Measurements from ENCODE around the gene HDAC8.
A peak's percentile ranks its signal among the peaks of the same experiment; 100 is the strongest.

The HDAC8 gene

DNA sequence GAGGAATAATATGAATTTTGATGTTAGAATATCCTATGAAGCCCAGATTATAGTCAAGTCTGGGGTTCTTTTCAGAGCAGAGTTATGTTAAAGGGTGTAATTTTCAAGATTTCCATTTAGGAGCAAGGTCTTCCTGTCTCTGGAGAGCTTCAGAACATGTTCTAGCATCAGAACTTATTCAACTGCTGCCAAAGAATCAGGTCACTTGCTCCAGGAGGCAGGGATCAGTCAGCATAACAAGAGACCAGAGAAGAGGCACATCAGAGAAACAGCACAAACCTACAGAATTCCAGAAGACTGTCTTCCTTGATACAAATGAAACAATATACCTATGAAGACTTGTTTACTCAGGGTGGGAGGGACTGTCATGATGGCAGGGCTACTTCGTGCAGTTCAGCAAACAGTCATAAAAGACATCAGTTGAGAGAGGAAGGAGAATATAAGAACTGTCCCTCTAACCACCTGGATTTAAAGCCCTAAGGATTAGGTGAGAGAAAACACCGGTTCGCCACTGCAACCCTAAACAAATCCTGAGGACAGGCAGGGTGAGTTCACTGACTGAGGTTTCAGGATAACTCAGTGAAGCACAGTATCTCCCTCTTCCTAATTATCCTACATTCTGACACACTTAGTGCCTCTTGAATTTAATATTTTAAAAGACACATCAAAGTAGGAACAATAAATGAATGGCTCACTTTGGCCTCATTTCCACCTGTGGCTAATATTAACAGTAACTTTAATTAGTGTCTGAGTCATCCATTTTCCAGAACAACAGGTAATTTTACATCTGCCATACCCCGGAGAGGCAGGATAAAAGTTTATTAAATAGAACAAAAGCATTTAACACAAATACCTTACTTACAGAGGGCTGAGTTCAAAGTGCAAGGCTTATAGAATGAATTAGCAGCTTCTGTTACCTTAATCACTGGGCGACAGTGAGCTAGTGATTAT, 93.0 kb downstream of the HDAC8 start:
- peaks cover 3% of the 10 kb centered on the region for H3K36me3 Mint-ChIP-seq

GRCh38 chrX:72478853-72479252, 93.8 kb downstream of the HDAC8 start:
- Mint-ChIP-seq H3K27ac (no peak overlapping the region), H3K4me3 (no peak overlapping the region), H3K9me3 (no peaks in the 10 kb centered on the region), H3K36me3 (peaks cover 3% of the 10 kb centered on the region), H3K4me1 (no peaks in the 10 kb centered on the region), H3K27me3 (no peaks in the 10 kb centered on the region)
- DNase-seq: no peak
- CTCF ChIA-PET: no interaction called here

More for the DNA sequence above, 93.0 kb downstream of the HDAC8 start:
- CTCF ChIA-PET: no interaction called here
- Mint-ChIP-seq H3K4me1 (no peaks in the 10 kb centered on the region), H3K27me3 (no peaks in the 10 kb centered on the region), H3K4me3 (no peak overlapping the region), H3K9me3 (no peaks in the 10 kb centered on the region), H3K27ac (no peak overlapping the region)
- no peak for DNase-seq

GRCh38 chrX:72478351-72478750, 94.3 kb downstream of the HDAC8 start:
- CTCF ChIA-PET: no interaction called here
- Mint-ChIP-seq H3K4me3 (no peak overlapping the region), H3K4me1 (no peaks in the 10 kb centered on the region), H3K9me3 (no peaks in the 10 kb centered on the region), H3K36me3 (peaks cover 3% of the 10 kb centered on the region), H3K27ac (no peak overlapping the region), H3K27me3 (no peaks in the 10 kb centered on the region)
- DNase-seq: no peak

GRCh38 chrX:72477781-72478181, 94.9 kb downstream of the HDAC8 start:
- Mint-ChIP-seq H3K27ac (no peak overlapping the region), H3K4me1 (no peaks in the 10 kb centered on the region), H3K9me3 (no peaks in the 10 kb centered on the region), H3K4me3 (no peak overlapping the region), H3K27me3 (no peaks in the 10 kb centered on the region), H3K36me3 (peaks cover 4% of the 10 kb centered on the region)
- DNase-seq: no peak
- CTCF ChIA-PET: no interaction called here

DNA sequence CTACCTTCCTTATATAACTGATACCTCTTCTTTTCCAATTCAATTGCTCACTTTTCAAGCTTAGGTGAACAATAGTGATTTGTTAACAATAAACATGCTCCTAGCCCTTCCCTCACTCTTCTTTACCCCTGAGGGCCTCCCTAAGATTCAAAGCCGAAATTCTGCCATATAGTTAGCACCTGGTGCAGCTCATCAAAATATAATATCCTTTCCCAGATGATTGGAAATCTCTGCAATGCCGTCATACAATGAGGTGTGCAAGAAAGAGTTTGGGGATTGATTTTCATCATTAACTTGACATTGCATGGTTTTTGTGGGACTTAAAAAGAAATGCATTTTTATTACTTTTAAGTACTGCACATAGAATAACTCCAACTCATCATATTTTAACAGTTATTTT, 95.3 kb downstream of the HDAC8 start:
- H3K27ac Mint-ChIP-seq: no peak overlapping the region
- H3K9me3 Mint-ChIP-seq: no peaks in the 10 kb centered on the region
- no peak for DNase-seq
- CTCF ChIA-PET: no interaction called here
- H3K4me1 Mint-ChIP-seq: no peaks in the 10 kb centered on the region
- no peak overlapping the region for H3K4me3 Mint-ChIP-seq
- H3K36me3 Mint-ChIP-seq: peaks cover 5% of the 10 kb centered on the region
- H3K27me3 Mint-ChIP-seq: no peaks in the 10 kb centered on the region

GRCh38 chrX:72475952-72476668, 96.5 kb downstream of the HDAC8 start:
- Mint-ChIP-seq H3K27ac (no peak overlapping the region), H3K36me3 (peaks cover 6% of the 10 kb centered on the region)

DNA sequence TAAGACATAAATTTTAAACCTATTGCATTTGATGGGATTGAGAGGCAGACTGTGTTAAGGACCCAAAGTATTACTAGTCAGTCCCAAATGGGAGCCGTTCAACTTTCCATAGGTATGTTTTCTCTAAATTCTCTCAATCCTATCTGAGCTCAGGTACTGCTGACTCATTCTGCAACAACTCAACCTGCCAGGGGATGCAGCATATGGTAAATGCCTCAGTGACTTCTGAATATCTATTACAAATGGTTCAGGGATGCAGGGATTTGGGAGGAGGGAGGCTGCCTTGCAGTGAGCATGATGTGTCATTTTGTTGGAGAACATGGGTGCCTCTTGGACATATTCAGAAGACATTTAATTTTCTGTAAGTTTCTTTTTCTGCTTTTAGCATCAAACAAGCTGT, 97.3 kb downstream of the HDAC8 start:
- CTCF ChIA-PET: no interaction called here
- Mint-ChIP-seq H3K4me3 (no peak overlapping the region), H3K36me3 (peaks cover 8% of the 10 kb centered on the region), H3K27me3 (no peaks in the 10 kb centered on the region), H3K9me3 (no peaks in the 10 kb centered on the region), H3K4me1 (no peaks in the 10 kb centered on the region), H3K27ac (no peak overlapping the region)
- no peak for DNase-seq

More at GRCh38 chrX:72475952-72476668, 96.5 kb downstream of the HDAC8 start:
- no peak overlapping the region for H3K4me3 Mint-ChIP-seq
- DNase-seq: no peak
- no peaks in the 10 kb centered on the region for H3K9me3 Mint-ChIP-seq
- H3K27me3 Mint-ChIP-seq: no peaks in the 10 kb centered on the region
- H3K4me1 Mint-ChIP-seq: no peaks in the 10 kb centered on the region
- CTCF ChIA-PET: no interaction called here

GRCh38 chrX:72470532-72471223, 102.0 kb downstream of the HDAC8 start:
- no peak overlapping the region for H3K4me3 Mint-ChIP-seq
- no peak for DNase-seq
- H3K4me1 Mint-ChIP-seq: no peaks in the 10 kb centered on the region
- H3K27ac Mint-ChIP-seq: peak overlapping the region; percentile 33
- H3K9me3 Mint-ChIP-seq: no peaks in the 10 kb centered on the region
- CTCF ChIA-PET: no interaction called here
- peaks cover 8% of the 10 kb centered on the region for H3K36me3 Mint-ChIP-seq
- no peaks in the 10 kb centered on the region for H3K27me3 Mint-ChIP-seq

DNA sequence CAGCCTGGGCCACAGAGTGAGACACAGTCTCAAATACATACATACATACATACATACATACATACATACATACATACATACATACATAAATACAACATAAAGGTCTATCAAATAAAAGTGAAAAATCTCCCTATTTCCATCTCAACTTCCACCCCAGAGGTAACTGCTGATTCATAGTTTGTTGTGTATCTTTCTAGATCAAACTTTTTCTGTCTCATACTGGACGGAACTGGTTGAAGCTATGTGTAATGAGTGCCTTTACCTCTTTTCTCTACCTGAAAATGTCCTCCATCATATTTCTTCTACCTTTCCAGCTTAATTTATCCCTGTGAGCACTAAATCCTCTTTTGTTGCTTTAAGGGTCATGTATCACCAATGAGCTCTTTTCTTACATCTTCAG, 102.5 kb downstream of the HDAC8 start:
- no peak for DNase-seq
- Mint-ChIP-seq H3K36me3 (peaks cover 8% of the 10 kb centered on the region), H3K9me3 (no peaks in the 10 kb centered on the region), H3K4me1 (no peaks in the 10 kb centered on the region), H3K27me3 (no peaks in the 10 kb centered on the region), H3K27ac (no peak overlapping the region), H3K4me3 (no peak overlapping the region)
- CTCF ChIA-PET: no interaction called here

GRCh38 chrX:72468607-72469006, 104.0 kb downstream of the HDAC8 start:
- CTCF ChIA-PET: no interaction called here
- H3K27me3 Mint-ChIP-seq: no peaks in the 10 kb centered on the region
- no peak overlapping the region for H3K4me3 Mint-ChIP-seq
- DNase-seq: no peak
- no peaks in the 10 kb centered on the region for H3K9me3 Mint-ChIP-seq
- peaks cover 8% of the 10 kb centered on the region for H3K36me3 Mint-ChIP-seq
- H3K4me1 Mint-ChIP-seq: no peaks in the 10 kb centered on the region
- H3K27ac Mint-ChIP-seq: no peak overlapping the region

DNA sequence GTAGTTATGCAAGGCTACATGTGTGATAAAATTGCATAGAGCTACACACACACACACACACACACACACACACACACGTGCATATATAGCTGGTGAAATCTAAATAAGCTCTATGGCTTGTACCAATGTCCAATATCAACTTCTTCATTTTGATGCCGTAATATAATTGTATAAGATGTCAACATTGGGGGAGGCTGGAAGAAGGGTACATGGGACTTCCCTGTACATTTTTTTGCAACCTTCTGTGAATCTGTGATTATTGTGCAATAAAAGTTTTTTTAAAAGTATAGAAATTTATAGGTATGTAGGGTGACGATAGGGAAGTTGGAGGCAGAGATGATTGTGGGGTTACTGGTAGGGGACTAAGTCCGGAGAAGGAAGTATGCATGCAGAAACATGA, 105.5 kb downstream of the HDAC8 start:
- Mint-ChIP-seq H3K9me3 (no peaks in the 10 kb centered on the region), H3K4me3 (no peak overlapping the region), H3K27ac (no peak overlapping the region), H3K36me3 (peaks cover 7% of the 10 kb centered on the region), H3K27me3 (no peaks in the 10 kb centered on the region), H3K4me1 (no peaks in the 10 kb centered on the region)
- CTCF ChIA-PET: no interaction called here
- DNase-seq: no peak

- Mint-ChIP-seq H3K27ac (no peak overlapping the region), H3K36me3 (peaks cover 13% of the 10 kb centered on the region), H3K4me1 (no peaks in the 10 kb centered on the region), H3K9me3 (no peaks in the 10 kb centered on the region), H3K4me3 (no peak overlapping the region), H3K27me3 (no peaks in the 10 kb centered on the region)
- CTCF ChIA-PET: no interaction called here
- DNase-seq: no peak
These were observed 106.2 kb downstream of the HDAC8 start for GRCh38 chrX:72466493-72466892.

GRCh38 chrX:72465889-72466288, 106.8 kb downstream of the HDAC8 start:
- no peaks in the 10 kb centered on the region for H3K9me3 Mint-ChIP-seq
- CTCF ChIA-PET: no interaction called here
- H3K36me3 Mint-ChIP-seq: peaks cover 11% of the 10 kb centered on the region
- no peak for DNase-seq
- H3K4me3 Mint-ChIP-seq: no peak overlapping the region
- no peak overlapping the region for H3K27ac Mint-ChIP-seq
- H3K27me3 Mint-ChIP-seq: no peaks in the 10 kb centered on the region
- H3K4me1 Mint-ChIP-seq: no peaks in the 10 kb centered on the region

GRCh38 chrX:72461766-72462165, 110.9 kb downstream of the HDAC8 start:
- no peak for DNase-seq
- H3K9me3 Mint-ChIP-seq: no peaks in the 10 kb centered on the region
- H3K27me3 Mint-ChIP-seq: no peaks in the 10 kb centered on the region
- CTCF ChIA-PET: no interaction called here
- peaks cover 10% of the 10 kb centered on the region for H3K36me3 Mint-ChIP-seq
- no peak overlapping the region for H3K27ac Mint-ChIP-seq
- H3K4me3 Mint-ChIP-seq: no peak overlapping the region
- H3K4me1 Mint-ChIP-seq: no peaks in the 10 kb centered on the region
